Measurements from ENCODE around the gene SLC51A.
"Not testable (repeated sequence)": the region's sequence is repeated elsewhere in the genome, so short reads cannot be mapped to it uniquely, and the experiment has no call there.

SLC51A gene

DNA sequence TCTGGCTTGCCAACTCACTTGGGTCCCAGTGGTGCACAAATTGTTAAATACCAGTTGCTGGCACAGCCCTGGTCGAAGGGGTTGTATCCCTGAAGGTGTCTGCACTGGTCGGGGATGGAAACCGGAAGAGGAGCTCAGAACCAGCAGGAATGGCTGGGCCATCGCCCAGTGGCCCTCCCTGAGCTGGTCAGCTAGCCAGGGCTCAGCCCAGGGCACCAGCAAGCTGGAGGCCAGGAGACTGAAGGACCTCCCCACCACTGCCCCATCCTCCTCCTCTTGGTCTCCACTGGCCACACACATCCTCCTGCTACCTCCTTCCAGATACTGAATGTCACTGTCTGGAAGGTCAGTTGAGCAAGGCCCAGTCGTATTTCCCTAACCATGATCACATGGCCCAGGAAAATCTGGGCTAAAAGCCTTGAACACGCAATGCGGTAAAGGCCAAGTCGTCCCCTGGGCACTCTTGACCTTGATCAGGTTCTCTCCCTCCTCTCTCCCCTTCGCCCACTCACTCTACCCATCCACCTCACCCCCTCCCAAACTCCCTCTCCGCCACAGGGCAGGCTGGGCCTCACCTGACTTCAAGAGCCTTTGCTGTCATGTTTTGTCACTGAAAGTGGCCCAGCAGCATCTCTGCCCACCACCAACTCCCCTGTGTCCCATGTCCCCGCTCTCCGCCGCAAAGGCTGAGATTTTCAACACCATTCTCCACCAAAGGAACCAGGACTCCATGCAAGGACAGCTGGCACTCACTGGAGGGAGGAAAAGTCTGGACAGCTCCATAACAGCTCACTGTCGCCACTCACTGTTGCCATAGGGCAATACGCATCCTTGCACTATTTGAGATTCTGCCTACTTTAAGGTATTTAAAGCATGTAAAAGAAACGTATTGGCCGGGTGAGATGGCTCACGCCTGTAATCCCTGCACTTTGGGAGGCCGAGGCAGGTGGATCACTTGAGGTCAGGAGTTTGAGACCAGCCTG is 17.3 kb upstream of the SLC51A start:
- peak in 1 of 2 donors; percentile 11 for ATAC-seq (replicated peaks)
- DNase-seq: no peak
- Mint-ChIP-seq H3K4me1 (peaks cover 31 to 58% of the 10 kb centered on the region in 2 donors), H3K27ac (peak overlapping the region; percentile 9), H3K9me3 (no peaks in the 10 kb centered on the region), H3K4me3 (peak overlapping the region in 1 of 2 donors; percentile 36), H3K36me3 (no peaks in the 10 kb centered on the region), H3K27me3 (no peaks in the 10 kb centered on the region)

GRCh38 chr3:196202516-196202970 is 13.8 kb upstream of the SLC51A start:
- Mint-ChIP-seq H3K27ac (no peak overlapping the region), H3K4me1 (peaks cover 34 to 58% of the 10 kb centered on the region in 2 donors), H3K27me3 (no peaks in the 10 kb centered on the region), H3K9me3 (no peaks in the 10 kb centered on the region), H3K36me3 (no peaks in the 10 kb centered on the region), H3K4me3 (peak overlapping the region; percentile 15 to 52)
- DNase-seq (no peak), ATAC-seq (replicated peaks) (peak; percentile 62 to 65)

- peaks cover 0 to 2% of the 10 kb centered on the region in 2 donors for H3K9me3 Mint-ChIP-seq
- DNase-seq (no peak), ATAC-seq (replicated peaks) (peak; percentile 17 to 38)
- no peaks in the 10 kb centered on the region for H3K36me3 Mint-ChIP-seq
- peak overlapping the region; percentile 76 for H3K27ac Mint-ChIP-seq
- H3K4me3 Mint-ChIP-seq: no peak overlapping the region
- no peaks in the 10 kb centered on the region for H3K27me3 Mint-ChIP-seq
- peaks cover 36 to 61% of the 10 kb centered on the region in 2 donors for H3K4me1 Mint-ChIP-seq
Measured at GRCh38 chr3:196203846-196204245, 12.5 kb upstream of the SLC51A start.

DNA sequence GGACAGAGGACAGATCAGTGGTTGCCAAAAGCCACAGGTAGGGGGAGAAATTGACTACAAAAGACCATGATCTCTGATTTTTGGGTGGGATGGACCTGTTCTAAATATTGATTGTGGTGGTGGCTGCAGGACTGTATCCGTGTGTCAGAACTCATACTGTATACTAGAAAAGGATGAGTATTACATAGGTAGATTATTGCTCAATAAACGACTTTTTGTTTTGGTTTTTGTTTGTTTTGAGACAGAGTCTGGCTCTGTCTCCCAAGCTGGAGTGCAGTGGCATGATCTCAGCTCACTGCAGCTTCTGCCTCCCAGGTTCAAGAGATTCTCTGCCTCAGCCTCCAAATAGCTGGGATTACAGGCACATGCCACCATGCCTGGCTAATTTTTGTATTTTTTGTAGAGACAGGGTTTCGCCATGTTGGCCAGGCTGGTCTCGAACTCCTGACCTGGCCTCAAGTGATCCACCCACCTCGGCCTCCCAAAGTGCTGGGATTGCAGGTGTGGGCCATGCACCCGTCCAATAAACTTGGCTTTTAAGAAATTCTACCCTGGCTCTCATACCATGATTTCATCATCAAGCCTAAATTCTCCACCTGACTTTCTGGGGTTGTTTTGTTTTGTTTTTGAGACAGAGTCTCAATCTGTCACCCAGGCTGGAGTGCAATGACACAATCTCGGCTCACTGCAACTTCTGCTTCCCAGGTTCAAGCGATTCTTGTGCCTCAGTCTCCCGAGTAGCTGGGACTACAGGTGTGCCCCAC is 10.7 kb upstream of the SLC51A start:
- H3K36me3 Mint-ChIP-seq; H3K9me3 Mint-ChIP-seq; ATAC-seq (replicated peaks); H3K27ac Mint-ChIP-seq; H3K27me3 Mint-ChIP-seq; H3K4me3 Mint-ChIP-seq; DNase-seq: not testable (repeated sequence)
- H3K4me1 Mint-ChIP-seq: peaks cover 31 to 54% of the 10 kb centered on the region in 2 donors

- H3K9me3 Mint-ChIP-seq: peaks cover 0 to 2% of the 10 kb centered on the region in 2 donors
- H3K36me3 Mint-ChIP-seq: no peaks in the 10 kb centered on the region
- DNase-seq (no peak), ATAC-seq (replicated peaks) (peak; percentile 12 to 19)
- no peak overlapping the region for H3K27ac Mint-ChIP-seq
- no peaks in the 10 kb centered on the region for H3K27me3 Mint-ChIP-seq
- peaks cover 31 to 51% of the 10 kb centered on the region in 2 donors for H3K4me1 Mint-ChIP-seq
- H3K4me3 Mint-ChIP-seq: peak overlapping the region; percentile 79 to 90
Measured at GRCh38 chr3:196207159-196207832, 9.0 kb upstream of the SLC51A start.

DNA sequence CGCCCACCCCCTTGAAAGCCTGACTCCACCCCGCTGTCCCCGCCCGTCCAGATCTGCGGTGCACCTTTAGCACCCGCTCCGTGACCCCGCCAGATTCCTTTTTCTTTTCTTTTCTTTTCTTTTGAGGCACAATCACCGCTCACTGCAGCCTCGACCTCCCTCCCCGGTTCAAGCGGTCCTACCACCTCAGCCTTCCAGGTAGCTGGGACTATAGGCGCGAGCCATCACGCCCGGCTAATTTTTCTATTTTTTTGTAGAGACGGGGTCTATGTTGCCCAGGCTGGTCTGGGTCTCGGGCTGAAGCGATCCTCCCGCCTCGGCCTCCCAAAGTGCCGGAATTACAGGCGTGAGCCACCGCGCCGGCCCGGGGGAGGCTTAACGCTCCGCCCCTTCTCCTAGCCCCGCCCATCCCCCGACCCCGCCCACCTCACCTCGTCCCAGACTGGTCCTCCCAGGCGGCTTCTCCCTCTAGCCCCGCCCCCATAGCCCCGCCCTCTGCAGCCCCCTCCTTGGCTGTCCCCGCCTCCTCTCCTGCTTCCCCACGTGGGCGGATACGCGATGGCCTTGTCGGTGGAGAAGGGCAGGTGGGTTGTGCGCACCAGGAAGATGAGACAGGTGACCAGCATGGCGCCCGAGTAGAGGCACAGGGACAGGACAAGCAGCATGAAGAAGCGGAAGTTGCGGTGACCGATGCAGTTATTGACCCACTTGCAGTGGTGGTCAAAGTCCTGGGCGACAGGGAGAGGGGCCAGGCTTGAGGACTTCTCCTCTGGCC is 8.3 kb upstream of the SLC51A start:
- peak; percentile 42 for DNase-seq
- Mint-ChIP-seq H3K27ac (peak overlapping the region; percentile 81), H3K9me3 (peaks cover 0 to 2% of the 10 kb centered on the region in 2 donors), H3K4me3 (peak overlapping the region; percentile 79 to 90), H3K27me3 (no peaks in the 10 kb centered on the region), H3K4me1 (peaks cover 27 to 43% of the 10 kb centered on the region in 2 donors), H3K36me3 (no peaks in the 10 kb centered on the region)
- peak; percentile 64 to 71 for ATAC-seq (replicated peaks)

GRCh38 chr3:196208942-196209695 is 7.2 kb upstream of the SLC51A start:
- no peak overlapping the region for H3K4me3 Mint-ChIP-seq
- DNase-seq: no peak
- H3K27ac Mint-ChIP-seq: peak overlapping the region; percentile 37
- no peaks in the 10 kb centered on the region for H3K27me3 Mint-ChIP-seq
- peaks cover 17 to 32% of the 10 kb centered on the region in 2 donors for H3K4me1 Mint-ChIP-seq
- ATAC-seq (replicated peaks): no peak
- no peaks in the 10 kb centered on the region for H3K36me3 Mint-ChIP-seq
- H3K9me3 Mint-ChIP-seq: peaks cover 0 to 2% of the 10 kb centered on the region in 2 donors

DNA sequence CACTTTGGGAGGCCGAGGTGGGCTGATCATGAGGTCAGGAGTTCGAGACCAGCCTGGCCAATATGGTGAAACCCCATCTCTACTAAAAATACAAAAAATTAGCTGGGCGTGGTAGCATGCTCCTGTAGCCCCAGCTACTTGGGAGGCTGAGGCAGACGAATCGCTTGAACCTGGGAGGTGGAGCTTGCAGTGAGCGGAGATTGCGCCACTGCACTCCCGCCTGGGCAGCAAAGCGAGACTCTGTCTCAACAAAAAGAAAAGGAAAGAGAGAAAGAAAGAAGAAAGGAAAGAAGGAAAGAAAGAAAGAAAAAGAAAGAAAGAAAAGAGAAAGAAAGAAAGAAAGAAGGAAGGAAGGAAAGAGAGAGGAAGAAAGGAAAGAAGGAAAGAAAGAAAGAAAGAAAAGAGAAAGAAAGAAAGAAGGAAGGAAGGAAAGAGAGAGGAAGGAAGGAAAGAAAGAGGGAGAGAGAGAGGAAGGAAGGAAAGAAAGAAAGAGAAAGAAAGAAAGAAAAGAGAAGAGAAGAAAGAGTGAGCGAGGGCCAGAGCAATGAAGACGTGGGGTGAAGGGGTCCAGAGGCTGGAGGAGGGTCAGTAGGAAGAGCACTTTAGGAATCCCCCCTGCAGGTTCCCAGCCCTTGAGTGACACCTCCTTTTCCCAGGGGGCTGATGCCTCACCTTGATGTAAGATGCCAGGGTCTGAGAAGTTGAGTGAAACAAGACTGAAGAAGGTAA is 6.2 kb upstream of the SLC51A start:
- H3K27me3 Mint-ChIP-seq; H3K4me3 Mint-ChIP-seq; H3K27ac Mint-ChIP-seq; H3K36me3 Mint-ChIP-seq; ATAC-seq (replicated peaks); H3K9me3 Mint-ChIP-seq; DNase-seq: not testable (repeated sequence)
- peaks cover 15 to 26% of the 10 kb centered on the region in 2 donors for H3K4me1 Mint-ChIP-seq

GRCh38 chr3:196210673-196211556 is 5.4 kb upstream of the SLC51A start, which contains the start of gene ZDHHC19:
Gene ZDHHC19, minus strand, starts transcription at chr3:196211400. Its CDS starts 85 bp downstream, at chr3:196211315.
- Mint-ChIP-seq H3K36me3 (no peaks in the 10 kb centered on the region), H3K4me1 (peaks cover 12 to 17% of the 10 kb centered on the region in 2 donors), H3K27me3 (no peaks in the 10 kb centered on the region), H3K4me3 (no peak within 1 kb of the TSS), H3K9me3 (peaks cover 0 to 2% of the 10 kb centered on the region in 2 donors), H3K27ac (peak within 1 kb of the TSS; percentile 65)
- DNase-seq (no peak), ATAC-seq (replicated peaks) (no peak)

GRCh38 chr3:196214783-196215441 is 1.4 kb upstream of the SLC51A start:
- DNase-seq (no peak), ATAC-seq (replicated peaks) (no peak)
- Mint-ChIP-seq H3K4me3 (no peak overlapping the region), H3K27me3 (no peaks in the 10 kb centered on the region), H3K9me3 (no peaks in the 10 kb centered on the region), H3K36me3 (no peaks in the 10 kb centered on the region), H3K4me1 (peaks cover 10 to 18% of the 10 kb centered on the region in 2 donors), H3K27ac (no peak overlapping the region)

DNA sequence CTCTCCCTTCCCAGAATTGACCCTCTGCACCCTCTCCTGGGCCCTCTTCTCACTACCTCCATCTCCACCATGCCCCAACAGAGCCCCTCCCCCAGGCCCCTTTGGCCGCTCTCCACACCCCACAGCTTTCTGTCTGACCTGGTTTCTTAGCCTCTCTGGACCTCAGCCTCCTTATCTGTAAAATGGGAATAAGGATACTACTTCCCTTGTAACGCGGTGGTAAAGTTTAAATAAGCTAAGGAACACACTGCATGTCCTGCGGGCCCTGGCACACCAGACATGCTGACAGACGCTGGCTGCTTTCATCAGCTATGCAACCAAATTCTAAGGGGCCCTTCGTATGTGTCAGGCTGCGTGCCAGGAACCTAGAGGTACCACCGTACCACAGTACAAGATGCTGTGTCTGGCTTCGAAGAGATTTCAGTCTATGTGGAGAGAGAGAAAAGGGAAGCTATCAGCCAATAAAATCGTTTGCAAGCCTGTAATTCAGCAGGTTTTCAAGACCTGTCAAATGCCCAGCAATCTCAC is 777 bp upstream of the SLC51A start:
- Mint-ChIP-seq H3K27me3 (no peaks in the 10 kb centered on the region), H3K9me3 (no peaks in the 10 kb centered on the region), H3K36me3 (no peaks in the 10 kb centered on the region), H3K4me3 (no peak overlapping the region), H3K4me1 (peaks cover 11 to 22% of the 10 kb centered on the region in 2 donors), H3K27ac (no peak overlapping the region)
- no peak for DNase-seq
- ATAC-seq (replicated peaks): no peak

Data from stimulated activated naive B cell treated with anti-CD40 and anti-IgM and Interleukin-4, amounts not matched to agents 10 μg/mL and 1 μg/mL and 100 μg/mL, for 72 hours (primary cell).